ENCODE results near the gene SLC39A11. TPM values are rescaled to one million over a fixed set of nuclear protein-coding genes. Genes with fewer than 3 reads are reported as not detected.

SLC39A11 gene
- total RNA-seq, 1 experiment from 2014 or later: 18.9 TPM

GRCh38 chr17:72985882-72986720 lies 106.4 kb downstream of the SLC39A11 start:
- ATAC-seq (peak; percentile 97), DNase-seq (ENCODE audit: low spot score) (peak; percentile 78)
- no peaks in the 10 kb centered on the region for H3K36me3 Mint-ChIP-seq
- H3K27me3 Mint-ChIP-seq (ENCODE audit: low read depth): no peaks in the 10 kb centered on the region
- H3K9me3 Mint-ChIP-seq: no peaks in the 10 kb centered on the region
- CTCF ChIA-PET: interaction anchor here (0.5 to 3.7 kb wide), 86 partner anchors 9 to 456 kb away, joined by 3 to 82 read pairs (median 4); partner anchors contain the start of genes COG1, SLC39A11 and SSTR2
- POLR2A ChIA-PET: interaction anchor here (0.5 to 1.8 kb wide), 6 partner anchors 16 to 258 kb away, joined by 3 to 6 read pairs (median 4); partner anchors contain the start of gene COG1
- no peak overlapping the region for H3K4me3 Mint-ChIP-seq
- TF ChIP-seq, protein P1, sequence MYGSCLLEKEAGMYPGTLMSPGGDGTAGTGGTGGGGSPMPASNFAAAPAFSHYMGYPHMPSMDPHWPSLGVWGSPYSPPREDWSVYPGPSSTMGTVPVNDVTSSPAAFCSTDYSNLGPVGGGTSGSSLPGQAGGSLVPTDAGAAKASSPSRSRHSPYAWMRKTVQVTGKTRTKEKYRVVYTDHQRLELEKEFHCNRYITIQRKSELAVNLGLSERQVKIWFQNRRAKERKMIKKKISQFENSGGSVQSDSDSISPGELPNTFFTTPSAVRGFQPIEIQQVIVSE (CRISPR knock-in tag; IDR thresholded peaks at IDR 0.05; ENCODE audit: borderline replicate concordance): no peak
- 0 out of 2 replicates have a peak, but pooled peaks have one; percentile 10 for TF ChIP-seq ZNF121 (CRISPR knock-in tag; IDR thresholded peaks at IDR 0.05)
- no peak for TF ChIP-seq JUN (CRISPR knock-in tag; IDR thresholded peaks at IDR 0.05)
- TF ChIP-seq FOXK1 (CRISPR knock-in tag; IDR thresholded peaks at IDR 0.05): no peak
- TF ChIP-seq ERG (CRISPR knock-in tag; IDR thresholded peaks at IDR 0.05): no peak
- TF ChIP-seq ETV6 (CRISPR knock-in tag; IDR thresholded peaks at IDR 0.05): no peak
- TF ChIP-seq ZSCAN18 (CRISPR knock-in tag; IDR thresholded peaks at IDR 0.05): no peak
- no peak for TF ChIP-seq NFATC4 (CRISPR knock-in tag; IDR thresholded peaks at IDR 0.05)
- peak; percentile 85 for TF ChIP-seq CTCF (IDR thresholded peaks at IDR 0.05)
- no peak for TF ChIP-seq ATF2 (CRISPR knock-in tag; IDR thresholded peaks at IDR 0.05; ENCODE audit: borderline replicate concordance, low read depth)
- H3K4me1 Mint-ChIP-seq: peaks cover 5% of the 10 kb centered on the region; the same call in 1 of the 2 replicates
- no peak overlapping the region for H3K27ac Mint-ChIP-seq

GRCh38 chr17:72984926-72985325 lies 107.6 kb downstream of the SLC39A11 start:
- Mint-ChIP-seq H3K4me3 (no peak overlapping the region), H3K9me3 (no peaks in the 10 kb centered on the region), H3K36me3 (no peaks in the 10 kb centered on the region), H3K27ac (no peak overlapping the region), H3K4me1 (peaks cover 5% of the 10 kb centered on the region; the same call in 1 of the 2 replicates), H3K27me3 (ENCODE audit: low read depth) (no peaks in the 10 kb centered on the region)
- no peak for ATAC-seq
- POLR2A ChIA-PET: no interaction called here
- CTCF ChIA-PET: interaction anchor here (1.1 to 3.7 kb wide), 2 partner anchors 11 to 171 kb away, joined by 3 to 82 read pairs; no protein-coding TSS in a partner anchor
- no peak for TF ChIP-seq RORB (CRISPR knock-in tag; IDR thresholded peaks at IDR 0.05)
- TF ChIP-seq, protein P2, sequence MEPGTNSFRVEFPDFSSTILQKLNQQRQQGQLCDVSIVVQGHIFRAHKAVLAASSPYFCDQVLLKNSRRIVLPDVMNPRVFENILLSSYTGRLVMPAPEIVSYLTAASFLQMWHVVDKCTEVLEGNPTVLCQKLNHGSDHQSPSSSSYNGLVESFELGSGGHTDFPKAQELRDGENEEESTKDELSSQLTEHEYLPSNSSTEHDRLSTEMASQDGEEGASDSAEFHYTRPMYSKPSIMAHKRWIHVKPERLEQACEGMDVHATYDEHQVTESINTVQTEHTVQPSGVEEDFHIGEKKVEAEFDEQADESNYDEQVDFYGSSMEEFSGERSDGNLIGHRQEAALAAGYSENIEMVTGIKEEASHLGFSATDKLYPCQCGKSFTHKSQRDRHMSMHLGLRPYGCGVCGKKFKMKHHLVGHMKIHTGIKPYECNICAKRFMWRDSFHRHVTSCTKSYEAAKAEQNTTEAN (CRISPR knock-in tag; IDR thresholded peaks at IDR 0.05): no peak
- no peak for TF ChIP-seq ZBTB21 (CRISPR knock-in tag; IDR thresholded peaks at IDR 0.05; ENCODE audit: borderline replicate concordance)
- no peak for TF ChIP-seq TEAD1 (CRISPR knock-in tag; IDR thresholded peaks at IDR 0.05)
- TF ChIP-seq HMGXB4 (CRISPR knock-in tag; IDR thresholded peaks at IDR 0.05): no peak
- no peak for TF ChIP-seq ARID4B (CRISPR knock-in tag; IDR thresholded peaks at IDR 0.05; ENCODE audit: borderline replicate concordance)
- no peak for TF ChIP-seq ZNF263 (CRISPR knock-in tag; IDR thresholded peaks at IDR 0.05; ENCODE audit: low read depth)
- no peak for DNase-seq (ENCODE audit: low spot score)
